Renal pelvis (tissue), 4 donors: ENCODE results near the gene C17orf113. TPM values are rescaled to one million over a fixed set of nuclear protein-coding genes. Genes with fewer than 3 reads are reported as not detected.
"Not testable (repeated sequence)": the region's sequence is repeated elsewhere in the genome, so short reads cannot be mapped to it uniquely, and the experiment has no call there.

Source experiments
- DNase-seq: peaks from one replicate; pipeline ENCODE4 v3.0.0-alpha.2; 2013
- polyA plus RNA-seq, 3 donors: library from polyadenylated mRNA; unstranded; fragments of 120-200 nt; gene quantifications; one replicate each; pipeline ENCODE4 v1.2.1, GENCODE V29; 2013; ENCODE audit not compliant: insufficient read length in 3 of 3

C17orf113 gene
- polyA plus RNA-seq, 3 donors: 3.8 to 6.2 (median 5.5) TPM

- no peak for DNase-seq
Measured at GRCh38 chr17:42042598-42043319, 7.6 kb downstream of the C17orf113 start.

GRCh38 chr17:42041619-42042018 is 8.8 kb downstream of the C17orf113 start:
- DNase-seq: no peak

- DNase-seq: no peak
Measured at GRCh38 chr17:42040818-42041217, 9.6 kb downstream of the C17orf113 start.

GRCh38 chr17:42039794-42040763 is 10.3 kb downstream of the C17orf113 start:
- no peak for DNase-seq

GRCh38 chr17:42038221-42038973 is 12.0 kb downstream of the C17orf113 start:
- no peak for DNase-seq

GRCh38 chr17:42034059-42034458 is 16.3 kb downstream of the C17orf113 start:
- no peak for DNase-seq

- no peak for DNase-seq
Measured at GRCh38 chr17:42031584-42031983, 18.8 kb downstream of the C17orf113 start.

GRCh38 chr17:42028791-42029127 is 21.6 kb downstream of the C17orf113 start:
- DNase-seq: no peak

GRCh38 chr17:42027961-42028790 is 22.2 kb downstream of the C17orf113 start:
- peak; percentile 34 for DNase-seq

- DNase-seq: no peak
Measured at GRCh38 chr17:42027590-42027889, 22.9 kb downstream of the C17orf113 start.

- DNase-seq: no peak
Measured at GRCh38 chr17:42026857-42027589, 23.4 kb downstream of the C17orf113 start.

- DNase-seq: no peak
Measured at GRCh38 chr17:42025936-42026335, 24.5 kb downstream of the C17orf113 start.

GRCh38 chr17:42025191-42025579 is 25.2 kb downstream of the C17orf113 start:
- no peak for DNase-seq

- DNase-seq: no peak
Measured at GRCh38 chr17:42023524-42024349, 26.7 kb downstream of the C17orf113 start.

GRCh38 chr17:42020845-42021244 is 29.6 kb downstream of the C17orf113 start:
- DNase-seq: not testable (repeated sequence)

GRCh38 chr17:42019509-42020404 is 30.6 kb downstream of the C17orf113 start, which contains the start of gene NKIRAS2:
TSS of gene NKIRAS2 (plus strand) at chr17:42020090. CDS start at chr17:42021578, 1,488 bp downstream.
- DNase-seq: peak; percentile 90

- no peak for DNase-seq
Measured at GRCh38 chr17:42018988-42019387, 31.4 kb downstream of the C17orf113 start.

GRCh38 chr17:42018339-42018738 is 32.1 kb downstream of the C17orf113 start:
- no peak for DNase-seq

- DNase-seq: no peak
Measured at GRCh38 chr17:42017866-42018200, 32.6 kb downstream of the C17orf113 start.
